Measurements from ENCODE around the gene SLC9A3.

The SLC9A3 gene

DNA sequence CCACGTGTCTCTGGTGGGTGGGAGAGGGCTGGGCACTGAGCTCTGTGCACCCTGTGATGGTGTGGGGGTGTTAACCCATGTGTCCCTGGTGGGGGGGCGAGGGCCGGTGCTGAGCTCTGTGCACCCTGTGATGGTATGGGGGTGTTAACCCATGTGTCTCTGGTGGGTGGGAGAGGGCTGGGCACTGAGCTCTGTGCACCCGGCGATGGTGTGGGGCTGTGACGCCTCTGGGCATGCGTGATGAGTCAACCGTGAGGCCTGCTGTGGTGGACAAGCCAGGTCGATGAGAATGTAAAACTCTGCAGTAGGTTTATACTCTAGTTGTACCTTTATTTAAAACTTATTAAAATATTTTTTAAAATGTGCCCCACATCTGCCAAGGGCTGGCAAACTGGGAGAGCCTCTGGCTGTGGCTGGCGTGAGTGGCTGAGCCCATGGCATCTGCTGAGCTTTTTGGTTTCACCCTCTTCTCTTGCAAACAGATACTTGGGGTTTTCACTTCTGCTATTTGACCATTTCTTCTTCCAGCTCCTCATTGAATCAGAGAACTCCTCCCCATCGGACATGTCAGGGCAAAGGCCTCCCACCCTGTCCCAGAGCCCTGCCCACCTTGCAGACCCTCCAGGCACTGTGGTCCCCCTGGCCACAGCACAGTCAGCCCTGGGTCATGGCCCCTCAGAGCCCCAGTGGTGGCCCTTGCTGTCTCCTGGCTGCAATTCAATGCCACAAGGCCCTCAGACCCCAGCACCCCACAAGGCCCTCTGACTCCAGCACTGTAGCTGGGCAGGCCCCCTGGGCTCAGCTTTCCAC, 99.7 kb downstream of the SLC9A3 start:
- DNase-seq = no peak

DNA sequence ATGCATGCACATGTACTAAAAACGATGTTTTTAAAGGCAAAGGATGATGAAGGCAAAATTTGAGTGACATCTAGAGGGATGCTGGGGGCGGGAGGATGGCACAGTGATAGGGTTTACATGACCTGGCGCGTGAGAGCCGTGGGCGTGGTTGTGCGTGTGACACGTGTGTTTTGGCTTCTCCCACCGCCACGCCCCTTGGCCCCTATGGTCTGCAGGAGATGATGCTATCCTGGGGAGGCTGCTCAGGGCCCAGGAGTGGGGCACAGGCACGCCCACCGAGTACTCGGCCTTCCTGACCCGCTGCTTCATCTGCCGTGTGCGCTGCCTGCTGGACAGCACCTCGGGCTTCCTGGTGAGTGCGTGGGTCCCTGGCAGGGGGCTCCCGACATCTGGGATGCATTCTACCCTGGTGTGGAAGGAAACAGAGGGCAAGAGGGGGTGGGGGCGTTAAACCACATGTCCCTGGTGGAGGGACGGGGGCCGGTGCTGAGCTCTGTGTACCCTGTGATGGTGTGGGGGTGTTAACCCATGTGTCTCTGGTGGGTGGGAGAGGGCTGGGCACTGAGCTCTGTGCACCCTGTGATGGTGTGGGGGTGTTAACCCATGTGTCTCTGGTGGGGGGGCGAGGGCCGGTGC, 100.5 kb downstream of the SLC9A3 start:
- DNase-seq = no peak

DNA sequence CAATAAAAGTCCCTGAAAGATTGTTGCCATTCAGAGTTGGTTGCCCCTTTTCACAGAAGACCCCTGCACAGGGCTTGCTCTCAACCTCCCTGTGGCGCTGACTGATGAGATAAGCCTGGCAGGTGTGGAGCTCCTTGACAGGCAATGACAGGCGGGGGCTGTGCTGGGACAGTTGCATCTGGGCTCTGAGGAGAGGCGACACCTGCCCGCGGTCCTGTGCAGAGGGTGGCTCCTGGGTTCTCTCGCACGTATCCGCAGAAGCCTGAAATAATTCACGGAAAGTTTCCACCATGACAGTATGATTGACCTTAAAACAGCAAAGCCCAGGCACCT, 101.0 kb downstream of the SLC9A3 start:
- DNase-seq = no peak

DNA sequence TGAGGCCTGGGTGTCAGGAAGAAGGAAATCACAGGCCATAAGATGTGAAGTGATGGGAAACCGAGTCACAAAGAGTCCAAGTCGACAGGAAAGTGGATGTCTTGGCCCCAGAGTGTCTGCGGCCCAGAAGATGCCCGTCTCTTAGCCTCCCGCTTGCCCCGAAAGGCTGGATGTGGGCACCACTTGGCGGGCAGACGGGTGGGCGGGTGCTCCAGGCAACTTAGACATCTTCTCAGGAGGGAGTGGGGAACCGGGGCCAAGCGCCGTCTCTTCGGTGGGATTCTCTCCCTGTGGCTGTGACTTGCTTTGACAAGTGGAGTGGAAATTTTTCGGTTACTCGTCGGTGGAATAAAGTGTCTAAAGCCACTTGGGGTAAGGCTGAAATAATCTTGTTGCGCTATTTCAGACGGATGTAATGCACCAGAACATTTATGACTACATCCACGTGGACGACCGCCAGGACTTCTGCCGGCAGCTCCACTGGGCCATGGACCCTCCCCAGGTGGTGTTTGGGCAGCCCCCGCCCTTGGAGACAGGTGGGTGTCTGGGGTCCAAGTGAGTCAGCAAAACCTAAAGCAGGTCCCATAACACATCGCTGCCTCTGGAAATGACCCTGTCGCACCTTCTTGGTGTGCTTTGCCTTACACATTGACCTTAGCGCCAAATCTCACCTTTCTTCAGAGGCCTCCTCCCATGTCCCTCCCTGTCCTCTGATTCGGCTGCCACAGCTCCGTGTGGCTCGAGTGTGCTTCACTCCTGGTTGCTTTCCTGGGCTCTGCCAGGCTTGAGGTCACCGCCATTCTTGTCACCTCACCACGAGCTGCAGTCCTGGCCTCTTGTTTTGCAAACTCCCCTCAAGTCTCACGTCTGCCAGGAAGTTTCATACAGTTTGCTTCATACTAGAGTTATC, 101.7 kb downstream of the SLC9A3 start:
- DNase-seq = no peak

DNA sequence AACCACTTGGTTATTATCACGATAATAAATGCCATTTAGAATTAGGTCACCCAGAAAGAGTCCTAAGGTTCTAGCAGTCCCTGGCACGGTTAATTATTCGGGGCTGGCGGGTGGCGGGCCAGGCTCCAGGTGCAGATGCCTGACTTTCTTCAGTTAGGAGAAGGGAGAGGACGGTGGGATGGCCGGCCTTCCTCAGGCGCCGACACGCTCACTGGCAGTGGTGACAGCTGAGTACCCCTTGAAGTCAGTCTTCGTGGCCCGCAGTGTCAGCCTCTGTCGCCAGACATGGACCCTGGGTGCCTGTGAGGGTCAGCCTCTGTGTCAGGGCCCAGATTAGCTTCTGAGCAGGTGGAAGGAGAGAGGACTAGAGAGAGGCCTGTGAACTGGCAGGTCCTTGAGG, 102.3 kb downstream of the SLC9A3 start:
- DNase-seq = no peak

DNA sequence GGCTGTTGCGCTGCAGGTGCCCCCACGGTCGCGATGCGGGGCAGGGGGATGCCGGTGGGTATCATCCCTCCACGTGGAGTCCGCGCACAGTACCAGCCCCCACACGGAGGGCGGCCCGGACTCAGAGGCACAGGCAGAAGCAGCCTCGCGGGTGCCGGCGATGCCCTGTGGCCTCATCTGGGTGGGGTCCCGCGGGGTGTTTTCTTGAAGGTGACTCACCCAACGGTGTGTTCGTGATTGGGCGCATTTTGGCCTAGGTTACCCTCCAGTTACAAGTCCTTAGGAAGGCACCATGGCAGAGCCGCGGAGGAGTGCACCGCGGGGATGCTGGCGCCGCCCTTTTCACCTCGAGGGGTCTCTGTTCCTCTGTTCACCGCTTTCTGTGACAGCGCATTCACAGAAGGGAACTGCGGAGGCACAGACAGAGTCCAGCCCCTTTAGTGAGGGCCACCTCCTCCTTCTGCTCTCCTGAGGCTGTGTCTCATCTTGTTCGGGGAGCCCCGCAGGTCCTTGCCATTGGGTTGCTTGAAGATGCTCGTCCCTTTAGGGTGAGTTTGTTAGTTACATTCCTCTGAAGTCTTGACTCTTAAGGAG, 102.9 kb downstream of the SLC9A3 start:
- DNase-seq = no peak

DNA sequence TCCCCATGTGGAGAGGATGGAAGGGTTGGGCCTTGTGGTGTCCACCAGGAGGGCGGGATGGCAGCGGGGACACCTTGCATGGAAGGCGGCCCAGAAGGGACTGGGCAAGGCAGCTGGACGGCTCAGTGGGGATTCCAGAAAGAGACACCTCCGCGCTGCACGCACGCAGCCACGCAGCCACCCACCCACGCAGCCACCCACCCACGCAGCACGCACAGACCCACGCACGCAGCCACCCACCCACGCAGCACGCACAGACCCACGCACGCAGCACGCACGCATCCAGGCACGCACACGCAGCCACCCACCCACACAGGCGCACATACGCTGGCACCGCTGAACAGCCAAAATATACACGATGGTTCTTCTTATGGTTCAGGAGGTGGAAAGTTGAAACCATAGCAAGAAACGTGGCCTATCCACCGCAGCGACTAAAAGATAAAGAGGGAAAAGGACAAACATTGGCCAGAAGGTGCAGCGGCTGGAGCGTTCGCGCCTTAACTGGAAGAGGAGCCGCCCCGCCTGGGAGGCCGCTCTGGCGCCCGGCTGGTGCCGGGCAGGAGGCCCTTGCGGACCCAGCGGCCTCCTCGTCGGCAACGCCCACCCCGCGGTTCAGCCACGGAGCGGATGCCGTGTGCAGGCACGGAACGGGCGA, 103.5 kb downstream of the SLC9A3 start:
- no peak for DNase-seq
